Germinal center (tissue), 1 donor: ENCODE measurements around the gene ZBTB5.
A peak's percentile ranks its signal among the peaks of the same experiment; 100 is the strongest.

ENCODE experiments used
- DNase-seq: peaks from one replicate; pipeline ENCODE4 v3.0.0; 2012; ENCODE audit warnings: mixed read lengths, low spot score

Gene ZBTB5

DNA sequence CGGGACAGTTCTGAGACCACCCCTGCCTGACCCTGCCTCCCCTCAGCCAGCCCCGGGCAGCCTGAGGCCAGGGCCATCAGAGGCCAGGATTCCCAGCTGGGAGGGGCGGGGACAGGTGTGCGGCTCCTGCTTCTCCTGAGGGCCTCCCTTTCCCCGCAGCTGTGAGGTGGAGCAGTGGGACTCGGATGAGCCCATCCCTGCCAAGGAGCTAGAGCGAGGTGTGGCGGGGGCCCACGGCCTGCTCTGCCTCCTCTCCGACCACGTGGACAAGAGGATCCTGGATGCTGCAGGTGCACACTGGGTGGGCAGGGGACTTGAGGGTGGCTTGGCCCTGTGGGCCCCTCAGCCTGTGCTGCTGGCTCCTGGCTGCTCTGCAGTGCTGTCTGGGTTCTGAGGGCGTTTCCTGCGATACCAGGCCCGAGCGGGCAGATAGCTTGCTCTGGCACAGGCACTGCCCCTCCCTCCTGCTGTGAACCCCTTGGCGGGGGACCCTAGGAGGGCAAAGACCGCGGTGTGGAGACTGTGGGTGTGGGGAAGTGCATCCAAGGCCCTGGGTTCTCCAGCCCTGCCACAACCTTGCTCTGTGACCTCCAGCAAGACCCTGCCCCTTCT, 40.5 kb downstream of the ZBTB5 start:
- no peak for DNase-seq

- DNase-seq = no peak
Measured at GRCh38 chr9:37424204-37424685, 41.0 kb downstream of the ZBTB5 start.

- no peak for DNase-seq
Measured at GRCh38 chr9:37423508-37423907, 41.7 kb downstream of the ZBTB5 start.

DNA sequence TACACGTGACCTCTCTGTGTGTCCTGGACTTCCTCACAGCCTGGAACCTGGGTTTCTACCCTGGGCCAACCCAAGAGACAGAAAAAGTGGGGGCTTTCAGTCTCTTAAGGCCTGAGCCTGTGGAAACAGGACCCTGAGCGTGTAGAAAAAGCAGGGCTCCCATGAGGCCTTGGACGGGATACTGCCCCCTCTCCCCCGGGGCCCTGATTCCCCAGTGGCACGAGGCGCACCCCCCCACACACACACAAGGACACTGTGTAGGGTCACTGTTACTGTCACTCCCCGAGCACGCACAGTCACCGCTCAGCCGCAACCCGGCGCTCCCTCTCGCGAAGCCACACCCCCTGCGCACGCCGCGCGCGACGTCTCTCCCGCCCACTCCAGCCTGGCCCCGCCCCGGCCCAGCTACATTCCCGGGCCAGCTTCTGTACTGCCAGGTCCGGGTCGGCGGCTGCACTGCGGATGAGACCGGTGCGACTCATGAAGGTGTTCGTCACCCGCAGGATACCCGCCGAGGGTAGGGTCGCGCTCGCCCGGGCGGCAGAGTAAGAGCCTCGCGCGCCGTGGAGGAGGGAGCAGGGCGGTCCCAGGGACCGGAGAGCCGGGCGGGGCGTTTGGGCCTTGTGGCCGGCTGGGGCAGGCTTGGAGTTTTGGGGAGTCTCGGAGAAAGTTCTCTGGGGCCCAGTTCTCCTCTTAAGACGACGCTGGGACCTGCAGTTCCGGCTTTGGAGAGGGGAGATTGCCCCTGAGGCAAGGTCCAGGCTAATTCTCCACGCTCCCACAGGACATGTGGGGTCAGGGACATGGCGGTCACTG, 42.8 kb downstream of the ZBTB5 start, which contains the start of gene GRHPR:
TSS of gene GRHPR (plus strand) at position 408 of the 816 bp plus-strand sequence. CDS start at position 463, 55 bp downstream.
- peak; percentile 91 for DNase-seq

DNA sequence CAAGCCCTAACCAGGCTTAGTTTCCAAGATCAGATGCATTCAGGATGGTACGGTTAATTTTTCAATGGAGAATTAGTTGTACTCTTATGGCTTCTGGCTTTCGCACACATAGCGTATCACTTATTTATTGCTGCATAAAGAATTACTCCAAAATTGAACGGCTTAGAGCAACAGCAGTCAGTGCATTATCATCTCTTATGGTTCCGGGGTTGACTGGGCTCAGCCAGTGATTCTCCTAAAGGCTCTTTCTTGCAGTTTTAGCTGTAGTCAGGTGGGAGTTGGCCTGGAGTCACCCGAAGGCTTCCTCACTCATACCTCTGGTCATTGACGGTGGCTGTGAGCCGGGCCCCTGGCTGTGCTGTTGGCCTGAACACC, 43.3 kb downstream of the ZBTB5 start:
- peak; percentile 29 for DNase-seq

DNA sequence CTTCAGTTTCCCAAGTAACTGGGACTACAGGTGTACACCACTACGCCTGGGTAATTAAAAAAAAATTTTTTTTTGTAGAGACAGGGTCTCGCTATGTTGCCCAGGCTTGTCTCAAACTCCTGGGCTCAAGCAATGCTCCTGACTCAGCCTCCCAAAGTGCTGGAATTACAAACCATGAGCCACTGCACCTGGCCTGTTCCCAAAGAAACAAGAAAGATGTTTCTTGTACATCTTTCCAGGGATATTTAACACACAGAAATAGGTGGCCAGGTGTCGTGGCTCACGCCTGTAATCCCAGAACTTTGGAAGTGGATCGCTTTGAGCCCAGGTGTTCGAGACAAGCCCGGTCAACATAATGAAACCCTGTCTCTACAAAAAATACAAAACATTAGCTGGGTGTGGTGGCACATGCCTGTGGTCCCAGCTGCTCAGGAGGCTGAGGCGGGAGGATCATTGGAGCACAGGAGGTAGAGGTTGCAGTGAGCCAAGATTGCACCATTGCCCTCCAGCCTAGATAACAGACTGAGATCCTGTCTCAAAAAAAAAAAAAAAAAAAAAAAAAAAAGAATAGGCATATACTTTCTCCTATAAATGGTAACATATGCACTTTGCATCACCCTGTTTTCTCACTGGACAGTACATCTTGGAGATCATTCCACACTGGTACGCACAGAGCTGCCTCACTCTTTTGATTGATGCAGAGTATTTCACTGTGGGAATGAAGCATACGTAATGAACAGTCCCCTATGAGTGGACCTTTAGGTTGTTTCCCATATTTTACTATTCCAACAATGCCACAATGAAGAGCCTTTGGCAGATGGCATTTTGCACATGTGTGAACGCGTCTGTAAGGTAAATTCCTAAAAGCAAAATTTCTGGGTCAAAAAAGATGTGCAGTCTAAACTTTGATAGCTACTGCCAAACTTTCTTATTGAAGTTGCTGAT, 44.7 kb downstream of the ZBTB5 start:
- DNase-seq = no peak

DNA sequence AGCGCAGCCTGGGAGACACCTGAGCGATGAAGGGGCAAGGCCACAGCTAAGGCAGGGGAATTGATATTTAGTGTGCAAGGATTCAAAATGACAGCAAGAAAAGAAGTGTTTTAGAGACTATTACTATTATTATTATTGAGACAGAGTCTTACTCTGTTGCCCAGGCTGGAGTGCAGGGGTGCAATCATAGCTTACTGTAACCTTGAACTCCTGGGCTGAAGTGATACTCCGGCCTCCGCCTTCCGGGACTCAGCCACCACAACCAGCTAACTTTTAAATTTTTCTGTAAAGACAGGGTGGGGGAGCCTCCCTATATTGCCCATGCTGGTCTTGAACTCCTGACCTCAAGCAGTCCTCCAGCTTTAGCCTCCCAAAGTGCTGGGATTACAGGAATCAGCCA, 46.0 kb downstream of the ZBTB5 start:
- no peak for DNase-seq

DNA sequence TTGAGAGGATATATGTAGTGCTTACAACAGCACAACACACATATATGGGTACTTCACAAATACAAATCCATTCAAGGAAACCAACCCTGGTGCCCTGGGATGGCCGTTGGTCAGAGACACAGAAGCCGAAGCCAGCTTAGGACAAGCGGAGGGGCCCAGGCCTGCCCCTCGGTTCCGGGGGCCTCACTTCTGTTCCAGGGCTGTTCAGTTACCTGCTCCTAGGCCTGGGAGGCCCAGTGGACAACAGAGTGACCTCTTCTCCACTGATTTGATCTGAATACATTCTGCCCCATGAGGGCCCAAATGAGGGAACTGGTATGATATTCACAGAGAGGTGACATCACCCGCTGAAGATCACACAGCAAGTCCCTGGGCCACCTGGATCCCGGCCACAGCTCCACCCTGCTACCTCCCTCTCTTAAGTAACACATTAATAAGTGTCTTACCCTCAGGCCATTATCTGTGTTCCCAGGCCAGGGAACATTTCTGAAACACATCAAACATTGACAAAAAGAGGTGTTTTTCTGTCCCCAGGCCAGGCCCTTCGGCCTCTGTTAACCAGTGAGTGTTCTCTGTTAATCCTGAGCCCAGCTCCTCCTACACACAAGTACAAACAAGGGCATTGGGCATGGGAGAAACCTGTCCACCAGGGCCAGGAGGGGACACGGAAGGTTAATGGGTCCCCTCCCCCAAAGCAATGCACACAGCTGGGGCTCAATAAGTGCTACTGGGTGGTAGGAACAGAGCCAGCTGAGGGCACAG, 47.2 kb downstream of the ZBTB5 start:
- no peak for DNase-seq

DNA sequence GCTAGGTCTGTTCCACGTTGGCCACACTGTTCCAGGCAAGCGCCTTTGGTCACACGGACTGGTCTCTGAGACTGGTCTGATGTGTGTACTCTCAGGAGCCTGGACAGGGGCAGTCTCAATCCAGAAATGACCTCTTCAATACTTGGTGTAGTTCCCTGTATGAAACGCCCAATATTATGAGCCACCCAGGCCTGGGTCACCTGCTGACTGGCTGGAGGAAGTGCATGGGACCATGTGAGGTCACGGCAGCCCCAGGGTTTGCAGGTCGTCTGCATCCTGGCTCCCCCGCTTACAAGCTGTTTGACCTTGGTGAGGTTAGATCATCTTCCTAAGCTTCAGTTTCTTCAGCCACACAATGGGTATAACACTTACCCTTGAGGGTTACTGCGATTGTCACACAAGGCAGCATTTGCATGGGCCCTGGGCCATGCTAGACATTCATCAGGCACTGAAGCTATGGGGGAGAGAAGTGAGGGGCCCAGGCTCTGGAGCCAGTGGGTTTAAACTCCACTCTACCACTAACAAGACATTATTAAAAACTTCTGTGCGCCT, 47.9 kb downstream of the ZBTB5 start:
- DNase-seq = no peak

DNA sequence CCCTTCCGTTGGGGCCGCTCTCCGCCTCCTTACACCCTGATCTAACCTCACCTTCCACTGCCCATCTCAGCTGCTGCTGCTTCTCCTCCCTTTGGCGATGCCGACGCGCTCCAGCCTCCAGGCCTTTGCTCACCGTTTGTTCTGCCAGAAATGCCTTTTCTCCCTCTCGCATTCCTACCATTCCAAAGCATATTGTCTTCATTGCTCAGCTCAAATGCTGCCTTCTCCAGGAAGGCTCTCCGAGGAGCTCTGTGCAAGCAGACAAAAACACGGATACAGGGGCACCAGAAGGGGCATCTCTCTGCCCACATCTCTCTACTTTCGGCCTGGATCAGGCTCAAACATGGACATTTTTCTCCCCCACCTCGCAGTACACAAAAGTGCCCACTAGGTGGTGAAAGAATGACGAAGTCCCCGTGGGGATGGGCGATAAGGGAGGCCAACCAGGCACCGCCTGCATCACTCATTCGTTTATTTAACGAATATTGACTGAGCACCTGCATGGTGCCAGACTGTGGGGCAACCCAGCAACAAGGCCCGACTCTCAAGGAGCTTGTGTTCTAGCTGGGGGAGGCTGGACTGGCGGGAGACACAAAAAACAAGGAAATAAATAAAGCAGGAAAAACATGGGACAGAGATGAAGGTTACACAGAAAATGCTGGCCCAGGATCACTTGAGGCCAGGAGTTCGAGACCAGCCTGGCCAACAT, 50.1 kb downstream of the ZBTB5 start:
- DNase-seq = peak; percentile 72

GRCh38 chr9:37414503-37414943, 50.7 kb downstream of the ZBTB5 start:
- DNase-seq = no peak

DNA sequence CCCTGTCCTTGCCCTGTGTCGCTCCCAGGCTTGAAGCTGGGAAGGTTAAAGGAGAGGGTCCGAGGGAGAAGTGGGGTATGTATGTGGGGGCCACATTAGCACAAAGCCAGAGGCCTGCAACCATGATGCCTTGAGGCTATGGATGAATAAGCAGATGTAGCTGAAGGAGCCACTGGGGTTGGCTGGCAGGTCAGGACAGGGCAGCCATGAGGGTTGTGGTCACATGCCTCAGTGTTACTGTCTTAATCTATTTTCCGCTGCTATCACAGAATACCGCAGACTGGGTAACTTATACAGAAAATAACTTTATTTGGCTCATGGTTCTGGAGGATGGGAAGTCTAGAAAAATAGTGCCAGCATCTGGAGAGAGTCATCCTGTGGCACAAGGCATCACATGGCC, 51.9 kb downstream of the ZBTB5 start:
- no peak for DNase-seq

GRCh38 chr9:37412431-37413151, 52.7 kb downstream of the ZBTB5 start:
- peak; percentile 48 for DNase-seq

GRCh38 chr9:37410969-37411785, 54.1 kb downstream of the ZBTB5 start:
- DNase-seq = peak; percentile 52

DNA sequence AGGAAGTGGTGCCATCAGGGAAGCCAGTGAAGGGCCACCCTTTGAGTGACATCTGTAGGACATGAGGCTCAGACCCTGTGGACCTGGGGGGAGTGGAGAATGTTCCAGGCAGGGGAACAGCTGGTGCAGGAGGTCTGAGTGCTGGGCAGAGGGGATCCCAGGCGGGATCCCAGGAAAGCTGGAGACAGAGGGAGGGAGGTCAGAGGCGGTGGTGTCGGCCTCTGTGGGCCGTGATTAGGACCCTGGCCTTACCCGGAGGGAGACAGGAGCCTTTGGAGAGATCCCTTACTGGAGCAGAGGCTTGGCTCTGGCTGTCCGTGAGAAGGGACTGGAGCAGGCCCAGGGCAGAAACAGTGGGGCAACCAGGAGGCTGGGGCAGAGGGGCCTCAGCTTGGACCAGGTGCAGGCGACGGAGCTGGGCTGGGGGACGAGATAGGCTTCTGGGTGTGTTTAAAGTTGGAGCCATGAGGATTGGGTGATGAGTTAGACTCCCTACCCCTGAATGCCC, 54.8 kb downstream of the ZBTB5 start:
- no peak for DNase-seq

GRCh38 chr9:37408933-37409710, 56.1 kb downstream of the ZBTB5 start:
- DNase-seq = peak; percentile 85

DNA sequence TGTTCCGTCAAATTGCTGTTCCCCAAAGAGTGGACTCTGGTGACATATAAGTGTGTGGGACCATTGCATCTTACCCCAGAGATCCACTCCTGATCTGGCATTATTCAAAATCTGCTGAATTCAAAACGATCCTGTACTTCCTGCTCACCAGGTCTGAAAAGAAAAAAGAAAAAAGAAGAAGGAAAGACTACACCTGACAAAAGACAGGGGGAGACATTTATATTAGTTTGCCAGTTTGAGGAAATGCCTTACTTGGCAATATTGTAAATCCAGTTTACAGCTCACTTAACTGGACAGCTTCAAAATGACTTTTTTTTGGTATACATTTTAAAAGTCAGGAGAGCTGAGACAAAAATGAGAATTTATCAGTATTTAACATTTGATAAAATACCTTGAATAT, 57.8 kb downstream of the ZBTB5 start:
- no peak for DNase-seq
